Esophagus muscularis mucosa (tissue), 4 donors: ENCODE measurements around the gene LRFN3.

Experiments
- EP300 ChIP-seq: sonication (generic); formaldehyde crosslinking; IDR thresholded peaks from one replicate; pipeline ENCODE4 v1.6.1; 2017; ENCODE audit warnings: antibody characterized with exemption
- POLR2A ChIP-seq: fragments of 450-650 bp; IDR thresholded peaks from one replicate; pipeline ENCODE4 v1.6.1; 2017; ENCODE audit warnings: antibody characterized with exemption, moderate library complexity, mild to moderate bottlenecking, low read depth
- POLR2AphosphoS5 ChIP-seq, 2 donors: sonication (generic); formaldehyde crosslinking; IDR thresholded peaks; one replicate each; pipeline ENCODE4 v1.6.1; 2017; ENCODE audit warnings: antibody characterized with exemption in 2 of 2
- TF ChIP-seq, protein P1 (sequence below), 3 experiments: fragments of 200-600 bp in 2 of 3; fragments of 450-650 bp in 1 of 3; sonication (generic) in 2 of 3; IDR thresholded peaks; one replicate each; pipeline ENCODE4 v1.5.1; 2017 to 2019; ENCODE audit warnings: antibody characterized with exemption in 3 of 3, mild to moderate bottlenecking in 2 of 3, moderate library complexity in 1 of 3

DNA sequence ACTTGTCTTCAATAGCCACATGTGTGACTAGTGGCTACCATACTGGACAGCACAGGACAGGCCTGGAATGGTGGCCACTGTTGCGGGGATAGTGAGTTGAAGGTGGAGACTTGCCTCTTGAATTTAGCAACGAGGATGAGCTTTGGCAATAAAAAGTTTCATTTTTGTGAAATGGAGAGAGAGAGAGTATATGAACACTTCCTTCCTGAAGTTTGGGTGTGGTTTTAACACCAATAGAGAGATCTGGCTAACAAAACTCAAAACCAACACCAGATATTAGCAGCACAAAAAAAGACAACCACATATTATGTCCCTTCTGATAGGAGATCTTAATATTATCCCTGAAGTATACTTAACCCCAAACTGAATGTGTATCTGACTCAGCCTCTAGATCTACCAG lies 6.3 kb upstream of the LRFN3 start:
- TF ChIP-seq, protein P1, sequence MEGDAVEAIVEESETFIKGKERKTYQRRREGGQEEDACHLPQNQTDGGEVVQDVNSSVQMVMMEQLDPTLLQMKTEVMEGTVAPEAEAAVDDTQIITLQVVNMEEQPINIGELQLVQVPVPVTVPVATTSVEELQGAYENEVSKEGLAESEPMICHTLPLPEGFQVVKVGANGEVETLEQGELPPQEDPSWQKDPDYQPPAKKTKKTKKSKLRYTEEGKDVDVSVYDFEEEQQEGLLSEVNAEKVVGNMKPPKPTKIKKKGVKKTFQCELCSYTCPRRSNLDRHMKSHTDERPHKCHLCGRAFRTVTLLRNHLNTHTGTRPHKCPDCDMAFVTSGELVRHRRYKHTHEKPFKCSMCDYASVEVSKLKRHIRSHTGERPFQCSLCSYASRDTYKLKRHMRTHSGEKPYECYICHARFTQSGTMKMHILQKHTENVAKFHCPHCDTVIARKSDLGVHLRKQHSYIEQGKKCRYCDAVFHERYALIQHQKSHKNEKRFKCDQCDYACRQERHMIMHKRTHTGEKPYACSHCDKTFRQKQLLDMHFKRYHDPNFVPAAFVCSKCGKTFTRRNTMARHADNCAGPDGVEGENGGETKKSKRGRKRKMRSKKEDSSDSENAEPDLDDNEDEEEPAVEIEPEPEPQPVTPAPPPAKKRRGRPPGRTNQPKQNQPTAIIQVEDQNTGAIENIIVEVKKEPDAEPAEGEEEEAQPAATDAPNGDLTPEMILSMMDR (IDR thresholded peaks at IDR 0.05) = no peak
- no peak for TF ChIP-seq POLR2AphosphoS5 (IDR thresholded peaks at IDR 0.05)
- TF ChIP-seq POLR2A = no peak
- TF ChIP-seq EP300 = no peak
